Cardiac muscle cell (in vitro differentiated cells and primary cell): Measurements from ENCODE around the gene SH2D3A. TPM values are rescaled to one million over a fixed set of nuclear protein-coding genes. Genes with fewer than 3 reads are reported as not detected.
"Not testable (repeated sequence)": the region's sequence is repeated elsewhere in the genome, so short reads cannot be mapped to it uniquely, and the experiment has no call there.

Experiments used
- DNase-seq, 2 donors: peaks; one replicate each; pipeline versions ENCODE4 v3.0.0 to v3.0.0-alpha.2; 2010 to 2017; ENCODE audit warnings: low read depth in 1 of 2, low spot score in 1 of 2
- H3K27ac ChIP-seq: fragments of 200-600 bp; sonication (generic); 2 replicates; pipeline ENCODE4 v1.5.1; 2016
- H3K27me3 ChIP-seq: fragments of 200-600 bp; sonication (generic); 2 replicates; pipeline ENCODE4 v1.6.0; 2016; ENCODE audit warnings: control low read depth
- H3K36me3 ChIP-seq: fragments of 200-600 bp; sonication (generic); 2 replicates; pipeline ENCODE4 v1.5.1; 2016; ENCODE audit warnings: control low read depth
- H3K4me1 ChIP-seq: fragments of 200-600 bp; sonication (generic); 2 replicates; pipeline ENCODE4 v1.8.1; 2017; ENCODE audit warnings: low read depth, mild to moderate bottlenecking, mixed run types
- H3K4me3 ChIP-seq: fragments of 200-600 bp; sonication (generic); 2 replicates; pipeline ENCODE4 v1.5.1; 2016; ENCODE audit warnings: mild to moderate bottlenecking
- H3K9me3 ChIP-seq: fragments of 200-600 bp; sonication (generic); 2 replicates; pipeline ENCODE4 v1.5.1; 2017; ENCODE audit warnings: low read depth, mild to moderate bottlenecking, control low read depth
- CTCF ChIP-seq: IDR thresholded peaks from 2 replicates; pipeline ENCODE4 v1.5.1; 2012; ENCODE audit warnings: low read depth, mild to moderate bottlenecking, low read length
- polyA plus RNA-seq: library from polyadenylated mRNA; unstranded; fragments of >200 nt; fragmentation: Nextera tagmentation; extraction: Ambion mirVana; gene quantifications from 2 replicates; pipeline ENCODE4 v1.2.1, GENCODE V29; 2016
- total RNA-seq: library from RNA; depleted of rRNA; stranded (reverse); fragments of >200 nt; gene quantifications from 2 replicates; pipeline ENCODE4 v1.2.3, GENCODE V29; 2016

The SH2D3A gene
- total and polyA plus RNA-seq, 2 experiments from 2014 or later = 1.6 to 1.7 TPM

DNA sequence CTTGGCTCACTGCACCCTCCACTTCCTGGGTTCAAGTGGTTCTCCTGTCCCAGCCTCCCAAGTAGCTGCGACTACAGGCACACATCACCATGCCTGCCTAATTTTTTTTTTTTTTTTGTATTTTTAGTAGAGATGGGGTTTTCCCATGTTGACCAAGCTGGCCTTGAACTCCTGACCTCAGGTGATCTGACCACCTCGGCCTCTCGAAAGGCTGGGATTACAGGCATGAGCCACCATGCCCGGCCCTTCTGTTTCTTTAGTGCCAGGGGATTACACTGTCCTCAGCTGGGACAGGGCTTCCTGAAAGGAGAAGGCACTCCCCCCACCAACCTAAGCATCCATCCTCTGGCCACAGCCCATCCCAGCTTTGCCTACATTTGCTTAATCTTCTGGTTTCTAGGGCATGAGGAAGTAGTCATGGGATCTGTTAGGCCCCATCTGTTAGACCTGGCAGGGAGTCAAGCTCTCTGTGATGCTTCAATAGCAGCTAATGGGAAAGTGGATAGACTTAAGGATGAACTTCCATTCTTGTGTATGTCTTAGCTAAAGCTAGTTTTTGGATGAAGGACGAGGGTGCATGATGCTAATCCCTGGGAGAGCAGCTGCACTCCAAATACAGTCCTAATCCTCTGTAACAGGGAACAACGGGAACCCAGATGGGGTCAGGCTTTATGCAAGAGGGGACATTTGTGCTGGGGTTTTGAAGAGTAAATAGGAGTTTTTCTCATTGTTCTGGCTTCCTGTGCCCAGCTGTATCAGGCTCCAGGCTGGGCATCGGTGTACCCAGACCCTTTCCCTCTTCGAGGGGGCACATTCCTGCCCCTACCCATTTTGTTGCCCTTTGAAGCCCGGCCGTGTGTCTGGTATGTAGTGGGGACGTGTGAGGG, 7.8 kb upstream of the SH2D3A start:
- Histone ChIP-seq H3K4me3 (no peak overlapping the region), H3K4me1 (no peaks in the 10 kb centered on the region), H3K9me3 (no peaks in the 10 kb centered on the region), H3K27me3 (no peaks in the 10 kb centered on the region), H3K27ac (no peak overlapping the region), H3K36me3 (no peaks in the 10 kb centered on the region)
- no peak for TF ChIP-seq CTCF
- DNase-seq = peak in 1 of 2 donors; percentile 66

DNA sequence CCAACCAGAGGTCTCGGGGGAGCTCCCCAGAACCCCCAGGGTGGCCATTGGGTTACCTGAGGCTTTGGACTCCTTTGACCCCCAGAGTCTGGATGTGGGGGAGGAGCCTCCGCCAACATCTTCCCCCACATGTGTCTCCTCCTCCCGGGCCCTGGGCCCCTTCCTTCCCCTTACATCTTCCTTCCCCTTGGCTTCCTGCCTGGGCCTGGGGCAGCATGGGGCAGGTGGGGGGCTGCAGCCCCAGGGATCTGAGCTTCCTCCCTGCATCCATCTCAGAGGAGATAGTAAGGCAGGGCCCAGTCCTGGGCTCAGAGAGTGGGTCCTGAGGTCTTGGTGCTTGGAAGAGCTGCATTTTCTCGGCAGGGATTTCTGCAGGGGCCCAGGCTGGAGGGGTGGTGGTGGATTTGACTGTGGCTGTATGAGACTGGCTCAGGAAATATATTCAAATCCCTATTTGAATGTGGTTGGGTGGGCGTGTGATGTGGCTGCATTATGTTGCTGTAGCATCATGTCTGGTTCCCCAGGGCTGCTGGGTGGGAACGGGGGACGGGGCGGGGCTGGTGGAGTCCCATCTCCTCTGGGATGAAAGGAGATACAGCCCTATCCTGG, 6.2 kb upstream of the SH2D3A start:
- no peak for DNase-seq
- TF ChIP-seq CTCF = no peak
- Histone ChIP-seq H3K4me3 (no peak overlapping the region), H3K27ac (no peak overlapping the region), H3K27me3 (no peaks in the 10 kb centered on the region), H3K36me3 (no peaks in the 10 kb centered on the region), H3K4me1 (no peaks in the 10 kb centered on the region), H3K9me3 (no peaks in the 10 kb centered on the region)

DNA sequence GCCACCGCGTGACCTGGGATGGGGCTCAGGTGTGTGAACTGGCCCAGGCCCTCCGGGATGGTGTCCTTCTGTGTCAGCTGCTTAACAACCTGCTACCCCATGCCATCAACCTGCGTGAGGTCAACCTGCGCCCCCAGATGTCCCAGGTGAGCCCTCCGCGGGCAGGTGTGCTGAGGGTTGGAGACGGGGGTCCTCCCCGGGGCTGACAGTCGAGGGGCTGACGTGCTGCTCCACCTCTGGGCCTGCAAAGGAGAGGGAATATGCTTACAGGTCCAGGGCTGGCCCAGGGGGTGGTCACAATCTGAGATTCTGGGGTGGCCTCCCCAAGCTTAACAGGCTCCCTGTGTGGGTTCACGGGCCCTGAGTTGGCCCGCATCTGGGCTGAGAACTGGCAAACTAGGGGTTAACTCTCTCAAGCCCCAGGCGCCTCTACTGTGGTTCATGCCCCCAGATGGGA, 5.7 kb upstream of the SH2D3A start:
- no peak for DNase-seq
- Histone ChIP-seq H3K27me3 (no peaks in the 10 kb centered on the region), H3K9me3 (no peaks in the 10 kb centered on the region), H3K4me3 (no peak overlapping the region), H3K36me3 (no peaks in the 10 kb centered on the region), H3K27ac (no peak overlapping the region), H3K4me1 (no peaks in the 10 kb centered on the region)
- no peak for TF ChIP-seq CTCF

DNA sequence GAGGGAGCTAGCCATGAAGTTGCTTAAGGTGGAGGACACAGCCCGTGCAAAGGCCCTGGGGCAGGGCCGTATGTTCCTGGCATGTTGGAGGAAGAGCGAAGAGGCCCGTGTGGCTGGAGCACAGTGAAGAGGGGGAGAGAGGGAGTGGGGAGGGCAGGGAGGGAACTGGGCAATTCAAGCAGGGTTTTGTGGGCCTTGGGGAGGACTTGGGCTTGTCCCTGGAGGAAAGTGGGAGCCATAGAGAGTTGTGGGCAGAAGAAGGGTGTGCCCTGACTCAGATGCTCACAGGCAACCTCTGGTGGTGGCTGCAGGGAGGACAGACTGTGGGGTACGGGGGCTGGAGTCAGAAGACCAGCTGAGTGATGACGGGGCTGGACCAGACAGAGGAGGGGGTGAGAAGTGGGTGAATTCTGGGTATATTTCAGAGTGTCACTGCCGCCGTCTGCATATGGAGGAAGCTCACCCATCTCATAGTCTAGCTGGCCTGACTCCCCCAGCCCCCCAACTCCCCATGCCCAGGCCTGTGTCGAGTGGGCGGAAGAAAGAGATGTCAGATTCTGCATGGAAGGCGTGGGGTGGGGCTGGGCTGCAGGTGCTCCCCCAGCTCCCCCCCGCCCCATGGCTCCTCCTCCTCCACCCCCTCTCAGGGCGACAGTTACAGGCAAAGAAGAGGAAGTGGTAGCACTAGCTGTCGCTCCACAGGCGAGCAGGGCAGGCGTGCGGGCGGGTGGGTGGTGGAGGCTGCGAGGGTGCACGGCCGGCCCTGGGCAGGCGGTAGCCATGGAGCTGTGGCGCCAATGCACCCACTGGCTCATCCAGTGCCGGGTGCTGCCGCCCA, 5.0 kb upstream of the SH2D3A start, which contains the start of gene VAV1:
Gene VAV1 (plus strand): TSS at position 681 of the 838 bp plus-strand sequence. CDS start 100 bp downstream, at position 781.
- Histone ChIP-seq H3K27me3 (peaks cover under 1% of the 10 kb centered on the region), H3K27ac (no peak within 1 kb of the TSS), H3K36me3 (no peaks in the 10 kb centered on the region), H3K9me3 (no peaks in the 10 kb centered on the region), H3K4me3 (no peak within 1 kb of the TSS), H3K4me1 (no peaks in the 10 kb centered on the region)
- TF ChIP-seq CTCF = no peak
- DNase-seq = no peak

- not testable (repeated sequence) for H3K4me3 ChIP-seq, DNase-seq, H3K27ac ChIP-seq, H3K9me3 ChIP-seq, H3K4me1 ChIP-seq, H3K27me3 ChIP-seq, H3K36me3 ChIP-seq
Observed at GRCh38 chr19:6771648-6772027, 4.4 kb upstream of the SH2D3A start.
